Measurements from ENCODE around the gene MIOX. TPM values are rescaled to one million over a fixed set of nuclear protein-coding genes. Genes with fewer than 3 reads are reported as not detected.

The MIOX gene
- total and polyA plus RNA-seq, 2 of the 13 experiments (the other 11 are each of a cell fraction or from before 2014, with no cell fraction given) = 1.5 to 2.9 TPM

GRCh38 chr22:50525104-50525857, 38.6 kb downstream of the MIOX start, which contains the start of gene SCO2 (continued):
- TF ChIP-seq, protein P1, sequence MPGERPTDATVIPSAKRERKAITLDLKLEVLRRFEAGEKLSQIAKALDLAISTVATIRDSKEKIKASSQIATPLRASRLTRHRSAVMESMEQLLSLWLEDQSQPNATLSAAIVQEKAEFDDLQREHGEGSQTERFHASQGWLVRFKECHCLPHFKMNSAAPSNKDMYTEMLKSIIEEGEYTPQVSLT (CRISPR knock-in tag; IDR thresholded peaks at IDR 0.05; ENCODE audit: borderline replicate concordance, low read depth) = no peak
- TF ChIP-seq JUN (CRISPR knock-in tag; IDR thresholded peaks at IDR 0.05) (no peak), JARID2 (CRISPR knock-in tag; IDR thresholded peaks at IDR 0.05; ENCODE audit: insufficient replicate concordance) (no peak), RBM22 (optimal IDR thresholded peaks at IDR 0.05; ENCODE audit: low read length) (no peak), SKI (IDR thresholded peaks at IDR 0.05; ENCODE audit: partially characterized antibody) (peak; percentile 36), FOXM1 (CRISPR knock-in tag; IDR thresholded peaks at IDR 0.05) (0 out of 2 replicates have a peak, but pooled peaks have one; percentile 14), XRCC5 (optimal IDR thresholded peaks at IDR 0.05; ENCODE audit: low read length) (peak; percentile 53), FOXK2 (IDR thresholded peaks at IDR 0.05) (no peak), RAD21 (CRISPR knock-in tag; IDR thresholded peaks at IDR 0.05) (peak; percentile 46; the same call in 1 of the 2 replicates), ZNF382 (CRISPR knock-in tag; IDR thresholded peaks at IDR 0.05; ENCODE audit: borderline replicate concordance) (no peak), SRF (IDR thresholded peaks at IDR 0.05; ENCODE audit: low read depth, low read length) (no peak), ZC3H4 (CRISPR knock-in tag; IDR thresholded peaks at IDR 0.05; ENCODE audit: borderline replicate concordance) (no peak), ZNF75D (CRISPR knock-in tag; IDR thresholded peaks at IDR 0.05; ENCODE audit: borderline replicate concordance) (no peak), HOXA9 (CRISPR knock-in tag; IDR thresholded peaks at IDR 0.05; ENCODE audit: borderline replicate concordance) (0 out of 2 replicates have a peak, but pooled peaks have one; percentile 41), DDIT3 (CRISPR knock-in tag; IDR thresholded peaks at IDR 0.05) (no peak), TAF1 (CRISPR knock-in tag; IDR thresholded peaks at IDR 0.05) (peak; percentile 78), ZSCAN21 (CRISPR knock-in tag; IDR thresholded peaks at IDR 0.05; ENCODE audit: borderline replicate concordance) (peak; percentile 80; the same call in 1 of the 2 replicates), ZNF343 (CRISPR knock-in tag; IDR thresholded peaks at IDR 0.05) (peak; percentile 84), ESRRA (CRISPR knock-in tag; IDR thresholded peaks at IDR 0.05; ENCODE audit: low read depth) (peak; percentile 49; the same call in 1 of the 2 replicates), ARNT2 (CRISPR knock-in tag; IDR thresholded peaks at IDR 0.05; ENCODE audit: low read depth) (peak; percentile 76; the same call in 1 of the 2 replicates), REL (CRISPR knock-in tag; conservative IDR thresholded peaks at IDR 0.05) (no peak; the same call in 1 of the 2 replicates), ZNF547 (CRISPR knock-in tag; IDR thresholded peaks at IDR 0.05) (peak; percentile 66), KDM1A (CRISPR knock-in tag; IDR thresholded peaks at IDR 0.05) (no peak), ZNF562 (CRISPR knock-in tag; IDR thresholded peaks at IDR 0.05; ENCODE audit: borderline replicate concordance) (no peak), SNAI1 (CRISPR knock-in tag; IDR thresholded peaks at IDR 0.05; ENCODE audit: borderline replicate concordance) (0 out of 2 replicates have a peak, but pooled peaks have one; percentile 58), ZNF782 (CRISPR knock-in tag; IDR thresholded peaks at IDR 0.05; ENCODE audit: borderline replicate concordance) (no peak; the same call in 1 of the 2 replicates), PHF20 (CRISPR knock-in tag; IDR thresholded peaks at IDR 0.05) (peak; percentile 57)
- TF ChIP-seq, protein P2, sequence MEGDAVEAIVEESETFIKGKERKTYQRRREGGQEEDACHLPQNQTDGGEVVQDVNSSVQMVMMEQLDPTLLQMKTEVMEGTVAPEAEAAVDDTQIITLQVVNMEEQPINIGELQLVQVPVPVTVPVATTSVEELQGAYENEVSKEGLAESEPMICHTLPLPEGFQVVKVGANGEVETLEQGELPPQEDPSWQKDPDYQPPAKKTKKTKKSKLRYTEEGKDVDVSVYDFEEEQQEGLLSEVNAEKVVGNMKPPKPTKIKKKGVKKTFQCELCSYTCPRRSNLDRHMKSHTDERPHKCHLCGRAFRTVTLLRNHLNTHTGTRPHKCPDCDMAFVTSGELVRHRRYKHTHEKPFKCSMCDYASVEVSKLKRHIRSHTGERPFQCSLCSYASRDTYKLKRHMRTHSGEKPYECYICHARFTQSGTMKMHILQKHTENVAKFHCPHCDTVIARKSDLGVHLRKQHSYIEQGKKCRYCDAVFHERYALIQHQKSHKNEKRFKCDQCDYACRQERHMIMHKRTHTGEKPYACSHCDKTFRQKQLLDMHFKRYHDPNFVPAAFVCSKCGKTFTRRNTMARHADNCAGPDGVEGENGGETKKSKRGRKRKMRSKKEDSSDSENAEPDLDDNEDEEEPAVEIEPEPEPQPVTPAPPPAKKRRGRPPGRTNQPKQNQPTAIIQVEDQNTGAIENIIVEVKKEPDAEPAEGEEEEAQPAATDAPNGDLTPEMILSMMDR (CRISPR knock-in tag; IDR thresholded peaks at IDR 0.05) = peak; percentile 64
- TF ChIP-seq, protein P3, sequence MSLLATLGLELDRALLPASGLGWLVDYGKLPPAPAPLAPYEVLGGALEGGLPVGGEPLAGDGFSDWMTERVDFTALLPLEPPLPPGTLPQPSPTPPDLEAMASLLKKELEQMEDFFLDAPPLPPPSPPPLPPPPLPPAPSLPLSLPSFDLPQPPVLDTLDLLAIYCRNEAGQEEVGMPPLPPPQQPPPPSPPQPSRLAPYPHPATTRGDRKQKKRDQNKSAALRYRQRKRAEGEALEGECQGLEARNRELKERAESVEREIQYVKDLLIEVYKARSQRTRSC (CRISPR knock-in tag; IDR thresholded peaks at IDR 0.05; ENCODE audit: low read depth) = no peak; the same call in 1 of the 2 replicates
